ENCODE data around the gene ASPRV1.

- TF ChIP-seq CTCF (IDR thresholded peaks at IDR 0.05), result no peak
- TF ChIP-seq POLR2A (IDR thresholded peaks at IDR 0.05), result no peak
- TF ChIP-seq EP300 (IDR thresholded peaks at IDR 0.05), result no peak
These were observed 14.0 kb downstream of the ASPRV1 start for GRCh38 chr2:69947325-69947931.
